Neural progenitor cell (in vitro differentiated cells): ENCODE data around the gene PRAC2. TPM values are rescaled to one million over a fixed set of nuclear protein-coding genes. Genes with fewer than 3 reads are reported as not detected.
"Not testable (repeated sequence)": the region's sequence is repeated elsewhere in the genome, so short reads cannot be mapped to it uniquely, and the experiment has no call there.

Source experiments
- DNase-seq: peaks from one replicate; pipeline ENCODE4 v3.0.0-alpha.2; 2016; ENCODE audit warnings: low spot score
- H2AFZ ChIP-seq: fragments of 200-600 bp; sonication (generic); replicated peaks from 2 replicates; pipeline ENCODE4 v1.6.1; 2016; ENCODE audit warnings: antibody characterized with exemption
- H3F3A ChIP-seq: fragments of 200-600 bp; sonication (generic); 2 replicates; pipeline ENCODE4 v1.6.1; 2016; ENCODE audit warnings: antibody characterized with exemption, low read depth
- H3K27ac ChIP-seq: fragments of 200-600 bp; sonication (generic); 2 replicates; pipeline ENCODE4 v1.5.1; 2016; ENCODE audit warnings: mild to moderate bottlenecking
- H3K27me3 ChIP-seq: fragments of 200-600 bp; sonication (generic); 2 replicates; pipeline ENCODE4 v1.6.1; 2016; ENCODE audit warnings: mild to moderate bottlenecking, moderate library complexity
- H3K36me3 ChIP-seq: fragments of 200-600 bp; sonication (generic); 2 replicates; pipeline ENCODE4 v1.5.1; 2016
- H3K4me1 ChIP-seq: fragments of 200-600 bp; sonication (generic); 2 replicates; pipeline ENCODE4 v1.6.1; 2016; ENCODE audit warnings: mixed run types
- H3K4me2 ChIP-seq: fragments of 200-600 bp; sonication (generic); 2 replicates; pipeline ENCODE4 v1.6.1; 2016
- H3K4me3 ChIP-seq: fragments of 200-600 bp; sonication (generic); 2 replicates; pipeline ENCODE4 v1.5.1; 2016
- H3K79me2 ChIP-seq: fragments of 200-600 bp; sonication (generic); 2 replicates; pipeline ENCODE4 v1.6.1; 2016; ENCODE audit warnings: low read depth
- H3K9ac ChIP-seq: fragments of 200-600 bp; sonication (generic); 2 replicates; pipeline ENCODE4 v1.6.1; 2016
- H3K9me3 ChIP-seq: fragments of 200-600 bp; sonication (generic); 2 replicates; pipeline ENCODE4 v1.5.1; 2016; ENCODE audit warnings: low read depth
- H4K20me1 ChIP-seq: fragments of 200-600 bp; sonication (generic); 2 replicates; pipeline ENCODE4 v1.6.1; 2016; ENCODE audit warnings: low read depth
- H3K27ac Mint-ChIP-seq: 3 replicates; pipeline ENCODE4 v1.8.0; 2021; ENCODE audit warnings: mixed read lengths
- H3K27me3 Mint-ChIP-seq: 2 replicates; pipeline ENCODE4 v1.8.0; 2022; ENCODE audit warnings: low read depth, mild to moderate bottlenecking, inconsistent platforms, moderate library complexity, mixed read lengths; ENCODE audit not compliant: insufficient read depth
- H3K36me3 Mint-ChIP-seq: 3 replicates; pipeline ENCODE4 v1.8.0; 2021; ENCODE audit warnings: mixed read lengths
- H3K4me1 Mint-ChIP-seq: 3 replicates; pipeline ENCODE4 v1.8.0; 2021; ENCODE audit warnings: mixed read lengths
- H3K4me3 Mint-ChIP-seq: 3 replicates; pipeline ENCODE4 v1.8.0; 2021; ENCODE audit warnings: mild to moderate bottlenecking, moderate library complexity, mixed read lengths
- H3K9me3 Mint-ChIP-seq: 3 replicates; pipeline ENCODE4 v1.8.0; 2020; ENCODE audit warnings: mixed read lengths
- CTCF ChIP-seq: fragments of 200-600 bp; sonication (generic); IDR thresholded peaks from 2 replicates; pipeline ENCODE4 v1.5.1; 2017; ENCODE audit warnings: antibody characterized with exemption, mild to moderate bottlenecking
- EZH2 ChIP-seq: fragments of 200-600 bp; sonication (generic); IDR thresholded peaks from 2 replicates; pipeline ENCODE4 v1.6.1; 2017; ENCODE audit warnings: antibody characterized with exemption, mild to moderate bottlenecking, moderate library complexity
- EZH2phosphoT487 ChIP-seq: fragments of 200-600 bp; sonication (generic); IDR thresholded peaks from 2 replicates; pipeline ENCODE4 v1.6.1; 2017; ENCODE audit warnings: antibody characterized with exemption
- total RNA-seq: library from RNA; depleted of rRNA; stranded (reverse); fragments of >200 nt; gene quantifications from 2 replicates; pipeline ENCODE4 v1.2.3, GENCODE V29; 2015; ENCODE audit warnings: low replicate concordance

The PRAC2 gene
- total RNA-seq, 1 donor from 2014 or later, result not detected

- Mint-ChIP-seq H3K27ac (no peak overlapping the region), H3K4me3 (no peak overlapping the region), H3K4me1 (no peaks in the 10 kb centered on the region), H3K27me3 (peaks cover 27% of the 10 kb centered on the region), H3K36me3 (no peaks in the 10 kb centered on the region), H3K9me3 (no peaks in the 10 kb centered on the region)
- DNase-seq, result no peak
- Histone ChIP-seq H3K4me2 (no peak overlapping the region), H2AFZ (no peak overlapping the region), H3F3A (no peaks in the 10 kb centered on the region), H3K4me3 (no peak overlapping the region), H3K27ac (no peak overlapping the region), H3K79me2 (no peaks in the 10 kb centered on the region), H4K20me1 (no peaks in the 10 kb centered on the region), H3K27me3 (peaks cover 100% of the 10 kb centered on the region), H3K36me3 (no peaks in the 10 kb centered on the region), H3K4me1 (no peaks in the 10 kb centered on the region), H3K9ac (no peak overlapping the region), H3K9me3 (no peaks in the 10 kb centered on the region)
- TF ChIP-seq EZH2 (no peak), CTCF (no peak), EZH2phosphoT487 (no peak)
These were observed 18.4 kb upstream of the PRAC2 start for GRCh38 chr17:48704361-48705248.

- H3K36me3 Mint-ChIP-seq, result no peaks in the 10 kb centered on the region
- no peaks in the 10 kb centered on the region for H3F3A ChIP-seq
These were observed 11.9 kb upstream of the PRAC2 start for GRCh38 chr17:48711128-48711527.

GRCh38 chr17:48715496-48716399 is 7.2 kb upstream of the PRAC2 start:
- Mint-ChIP-seq H3K27ac (no peak overlapping the region), H3K36me3 (no peaks in the 10 kb centered on the region), H3K27me3 (peaks cover 76% of the 10 kb centered on the region), H3K4me3 (no peak overlapping the region), H3K4me1 (peaks cover 14% of the 10 kb centered on the region), H3K9me3 (no peaks in the 10 kb centered on the region)
- DNase-seq, result no peak
- no peak overlapping the region for H3K4me3 ChIP-seq
- peaks cover 100% of the 10 kb centered on the region for H3K27me3 ChIP-seq
- H3K4me2 ChIP-seq, result no peak overlapping the region
- H2AFZ ChIP-seq, result no peak overlapping the region
- no peak overlapping the region for H3K27ac ChIP-seq
- H3F3A ChIP-seq, result peaks cover 14% of the 10 kb centered on the region
- H3K9me3 ChIP-seq, result no peaks in the 10 kb centered on the region
- no peaks in the 10 kb centered on the region for H3K4me1 ChIP-seq
- H4K20me1 ChIP-seq, result peaks cover 48% of the 10 kb centered on the region
- no peak overlapping the region for H3K9ac ChIP-seq
- no peak for TF ChIP-seq EZH2phosphoT487
- TF ChIP-seq CTCF, result no peak
- TF ChIP-seq EZH2, result no peak
- no peaks in the 10 kb centered on the region for H3K79me2 ChIP-seq
- H3K36me3 ChIP-seq, result no peaks in the 10 kb centered on the region

More at GRCh38 chr17:48711128-48711527, 11.9 kb upstream of the PRAC2 start:
- Histone ChIP-seq H3K4me1 (no peaks in the 10 kb centered on the region), H2AFZ (no peak overlapping the region), H3K36me3 (no peaks in the 10 kb centered on the region), H3K9me3 (no peaks in the 10 kb centered on the region), H3K4me2 (no peak overlapping the region), H3K79me2 (no peaks in the 10 kb centered on the region), H4K20me1 (peaks cover 5% of the 10 kb centered on the region), H3K4me3 (no peak overlapping the region), H3K27me3 (peaks cover 100% of the 10 kb centered on the region), H3K9ac (no peak overlapping the region), H3K27ac (no peak overlapping the region)
- Mint-ChIP-seq H3K9me3 (no peaks in the 10 kb centered on the region), H3K4me1 (no peaks in the 10 kb centered on the region), H3K27me3 (peaks cover 54% of the 10 kb centered on the region), H3K27ac (no peak overlapping the region), H3K4me3 (no peak overlapping the region)
- DNase-seq, result no peak
- TF ChIP-seq CTCF, result no peak
- no peak for TF ChIP-seq EZH2phosphoT487
- TF ChIP-seq EZH2, result no peak

- H3K36me3 Mint-ChIP-seq, H3K4me3 ChIP-seq, DNase-seq, H3K27ac Mint-ChIP-seq, H3K4me1 ChIP-seq, H3K9me3 ChIP-seq, H3K27ac ChIP-seq, H2AFZ ChIP-seq, H3K9me3 Mint-ChIP-seq, H3K36me3 ChIP-seq, H3K4me2 ChIP-seq, H3K79me2 ChIP-seq, H3K9ac ChIP-seq, H3K4me3 Mint-ChIP-seq: not testable (repeated sequence)
- Mint-ChIP-seq H3K27me3 (peaks cover 77% of the 10 kb centered on the region), H3K4me1 (peaks cover 14% of the 10 kb centered on the region)
- H3F3A ChIP-seq, result peaks cover 14% of the 10 kb centered on the region
- H4K20me1 ChIP-seq, result peaks cover 56% of the 10 kb centered on the region
- H3K27me3 ChIP-seq, result peaks cover 100% of the 10 kb centered on the region
These were observed 6.4 kb upstream of the PRAC2 start for GRCh38 chr17:48716549-48716948.
